CD4-positive, alpha-beta T cell treated with Interferon gamma for 1 hour (primary cell): Measurements from ENCODE around the gene PARP12.

Source experiments
- DNase-seq: peaks from one replicate; pipeline ENCODE4 v3.0.0-alpha.2; 2020

Gene PARP12

GRCh38 chr7:140010194-140010895 lies 52.4 kb downstream of the PARP12 start:
- no peak for DNase-seq

GRCh38 chr7:140009735-140010134 lies 53.0 kb downstream of the PARP12 start:
- DNase-seq = no peak

GRCh38 chr7:140008755-140009610 lies 53.8 kb downstream of the PARP12 start:
- DNase-seq = no peak

- DNase-seq = no peak
Observed at GRCh38 chr7:140007051-140007690, 55.6 kb downstream of the PARP12 start.

GRCh38 chr7:140006600-140006999 lies 56.2 kb downstream of the PARP12 start:
- DNase-seq = no peak

GRCh38 chr7:140005754-140006503 lies 56.8 kb downstream of the PARP12 start:
- no peak for DNase-seq

- DNase-seq = no peak
Observed at GRCh38 chr7:140005341-140005740, 57.4 kb downstream of the PARP12 start.

- no peak for DNase-seq
Observed at GRCh38 chr7:140004672-140005071, 58.1 kb downstream of the PARP12 start.

GRCh38 chr7:140003913-140004382 lies 58.8 kb downstream of the PARP12 start:
- no peak for DNase-seq

- DNase-seq = no peak
Observed at GRCh38 chr7:140000666-140001268, 62.0 kb downstream of the PARP12 start.

- no peak for DNase-seq
Observed at GRCh38 chr7:139999516-139999915, 63.2 kb downstream of the PARP12 start.

GRCh38 chr7:139998572-139998971 lies 64.2 kb downstream of the PARP12 start:
- DNase-seq = no peak

- no peak for DNase-seq
Observed at GRCh38 chr7:139995017-139995915, 67.5 kb downstream of the PARP12 start.

GRCh38 chr7:139994356-139994755 lies 68.4 kb downstream of the PARP12 start:
- no peak for DNase-seq

GRCh38 chr7:139993592-139993991 lies 69.2 kb downstream of the PARP12 start:
- DNase-seq = no peak

- DNase-seq = no peak
Observed at GRCh38 chr7:139993169-139993568, 69.6 kb downstream of the PARP12 start.

- DNase-seq = no peak
Observed at GRCh38 chr7:139992353-139993044, 70.3 kb downstream of the PARP12 start.

- no peak for DNase-seq
Observed at GRCh38 chr7:139991911-139992310, 70.8 kb downstream of the PARP12 start.

GRCh38 chr7:139991269-139991666 lies 71.5 kb downstream of the PARP12 start:
- no peak for DNase-seq

GRCh38 chr7:139990571-139991268 lies 72.0 kb downstream of the PARP12 start:
- DNase-seq = no peak
